GM18507 (cell line): Measurements from ENCODE around the gene CCDC87.
"Not testable (repeated sequence)": the region's sequence is repeated elsewhere in the genome, so short reads cannot be mapped to it uniquely, and the experiment has no call there.

Source experiments
- DNase-seq: peaks from one replicate; pipeline ENCODE4 v3.0.0; 2011; ENCODE audit warnings: low read depth; ENCODE audit not compliant: insufficient read length; ENCODE audit errors: extremely low spot score
- FAIRE-seq: peaks from 2 replicates; lab custom pipeline; 2011; peaks lifted over from hg19 to GRCh38; lab: Jason Lieb, UNC

The CCDC87 gene

GRCh38 chr11:66541892-66542291 is 51.0 kb downstream of the CCDC87 start:
- FAIRE-seq (no peak), DNase-seq (no peak)

- not testable (repeated sequence) for FAIRE-seq, DNase-seq
Observed at GRCh38 chr11:66540598-66540997, 52.3 kb downstream of the CCDC87 start.
